Endothelial cell of umbilical vein (primary cell): Measurements from ENCODE around the gene EFS. TPM values are rescaled to one million over a fixed set of nuclear protein-coding genes. Genes with fewer than 3 reads are reported as not detected.

Source experiments
- BruUV-seq: library from RNA; stranded (reverse); fragments of 400-500 nt; replicated peaks from 2 replicates; lab custom pipeline; 2021; lab: Mats Ljungman, UMichigan
- CTCF ChIA-PET: fragments of 300-600, 350-600 bp; sonication (Branson Sonifier 250); formaldehyde crosslinking; loops from one replicate; lab custom pipeline; 2021; ENCODE audit warnings: antibody characterized with exemption, inconsistent platforms; lab: Charles Lee
- POLR2A ChIA-PET: fragments of 300-600, 350-600 bp; sonication (Branson Sonifier 250); formaldehyde crosslinking; loops from one replicate; lab custom pipeline; 2021; ENCODE audit warnings: antibody characterized with exemption, inconsistent platforms; lab: Charles Lee
- DNase-seq: peaks from one replicate; pipeline ENCODE4 v3.0.0-alpha.2; 2011; ENCODE audit warnings: low read depth, low spot score
- FAIRE-seq: peaks from 2 replicates; lab custom pipeline; 2011; peaks lifted over from hg19 to GRCh38; lab: Jason Lieb, UNC
- H2AFZ ChIP-seq: 2 replicates; pipeline ENCODE4 v1.6.0; 2012; ENCODE audit warnings: low read depth, low read length, control low read depth, inconsistent platforms
- H3K27ac ChIP-seq: 2 replicates; pipeline ENCODE4 v1.5.1; 2011; ENCODE audit warnings: low read depth, mild to moderate bottlenecking, control low read depth, low read length, moderate library complexity; ENCODE audit not compliant: insufficient read depth
- H3K27me3 ChIP-seq, 2 experiments: 2 replicates each; pipeline versions ENCODE4 v1.6.0 to v1.6.1; 2011; ENCODE audit warnings: low read length in 2 of 2, mixed read lengths in 1 of 2; ENCODE audit not compliant: control insufficient read depth in 2 of 2, insufficient read depth in 2 of 2
- H3K36me3 ChIP-seq, 2 experiments: 2 replicates in 1 of 2; 3 replicates in 1 of 2; pipeline ENCODE4 v1.5.1; 2011; ENCODE audit warnings: low read length in 2 of 2, mild to moderate bottlenecking in 1 of 2, moderate library complexity in 1 of 2; ENCODE audit not compliant: control insufficient read depth in 2 of 2, insufficient read depth in 2 of 2; ENCODE audit errors: extremely low read depth in 1 of 2
- H3K4me1 ChIP-seq: 3 replicates; pipeline ENCODE4 v1.5.1; 2011; ENCODE audit warnings: mild to moderate bottlenecking, low read length; ENCODE audit not compliant: control insufficient read depth, insufficient read depth; ENCODE audit errors: extremely low read depth
- H3K4me2 ChIP-seq: 2 replicates; pipeline ENCODE4 v1.6.1; 2011; ENCODE audit warnings: low read length, control low read depth, mixed read lengths; ENCODE audit not compliant: insufficient read depth
- H3K4me3 ChIP-seq, 3 experiments: fragments of 200-600 bp in 1 of 3; sonication (generic), shearing (Covaris generic) in 1 of 3; replicated peaks in 1 of 3; 2 replicates each; pipeline ENCODE4 v1.5.1; 2011 to 2016; ENCODE audit warnings: control low read depth in 3 of 3, low read length in 3 of 3, mild to moderate bottlenecking in 2 of 3, inconsistent platforms in 1 of 3, low read depth in 1 of 3, moderate library complexity in 1 of 3; ENCODE audit not compliant: insufficient read depth in 1 of 3
- H3K79me2 ChIP-seq: 2 replicates; pipeline ENCODE4 v1.6.0; 2012; ENCODE audit warnings: low read length, inconsistent platforms; ENCODE audit not compliant: control insufficient read depth, insufficient read depth
- H3K9ac ChIP-seq: replicated peaks from 2 replicates; pipeline ENCODE3; 2011; ENCODE audit warnings: low read length, control low read depth; ENCODE audit not compliant: insufficient read depth; ENCODE audit errors: extremely low read depth
- H3K9me1 ChIP-seq: replicated peaks from 3 replicates; pipeline ENCODE4 v1.6.0; 2011; ENCODE audit warnings: mild to moderate bottlenecking, low read length; ENCODE audit not compliant: control insufficient read depth, insufficient read depth; ENCODE audit errors: extremely low read depth
- H3K9me3 ChIP-seq: replicated peaks from 2 replicates; pipeline ENCODE4 v1.5.1; 2012; ENCODE audit warnings: low read length, inconsistent platforms; ENCODE audit not compliant: control insufficient read depth, insufficient read depth
- H4K20me1 ChIP-seq: replicated peaks from 2 replicates; pipeline ENCODE3; 2011; ENCODE audit warnings: mild to moderate bottlenecking, low read length; ENCODE audit not compliant: control insufficient read depth, insufficient read depth; ENCODE audit errors: extremely low read depth
- CTCF ChIP-seq, 2 donors: IDR thresholded peaks; 1 replicate in 1 of 2; 2 replicates in 1 of 2; pipeline ENCODE4 v1.5.1; 2011; ENCODE audit warnings: low read length in 2 of 2, mild to moderate bottlenecking in 2 of 2, moderate library complexity in 2 of 2, control low read depth in 1 of 2, inconsistent platforms in 1 of 2, low read depth in 1 of 2; ENCODE audit not compliant: insufficient read depth in 1 of 2; ENCODE audit errors: extremely low read depth in 1 of 2
- EZH2 ChIP-seq: IDR thresholded peaks from 2 replicates; pipeline ENCODE4 v1.6.1; 2012; ENCODE audit warnings: borderline replicate concordance, low read depth, mild to moderate bottlenecking, moderate library complexity, low read length, inconsistent platforms; ENCODE audit not compliant: severe bottlenecking
- MYC ChIP-seq: IDR thresholded peaks from one replicate; pipeline ENCODE4 v1.6.1; 2011; ENCODE audit warnings: mild to moderate bottlenecking, low read depth, low read length
- POLR2A ChIP-seq: IDR thresholded peaks from 2 replicates; pipeline ENCODE4 v1.6.1; 2012; ENCODE audit warnings: low read depth, mild to moderate bottlenecking, control low read depth, low read length
- POLR2AphosphoS5 ChIP-seq: IDR thresholded peaks from 2 replicates; pipeline ENCODE4 v1.6.1; 2012; ENCODE audit warnings: low read depth, mild to moderate bottlenecking, control low read depth, low read length, moderate library complexity; ENCODE audit not compliant: insufficient read depth
- dilution Hi-C: fragments of 300-500 bp; cut with MboI; formaldehyde crosslinking; loops from one replicate; pipeline ENCODE4 v1.15.0; 2019; ENCODE audit warnings: low sequenced_read_pairs; ENCODE audit not compliant: extremely low pct_ligation_motif_present
- intact Hi-C: fragments of 100-400 bp; cut with micrococcal nuclease; formaldehyde crosslinking; loops from one replicate; pipeline ENCODE4 v1.10.0; 2022
- polyA plus RNA-seq, 4 experiments: library from polyadenylated mRNA; depleted of rRNA in 3 of 4; stranded (reverse) in 3 of 4; unstranded in 1 of 4; fragments of >200 nt; gene quantifications; 2 replicates each; pipeline versions ENCODE4 v1.2.1 to v1.2.3, GENCODE V29; 2011 to 2012; ENCODE audit warnings: missing spikeins in 1 of 4
- total RNA-seq: library from RNA; stranded (reverse); gene quantifications from 2 replicates; pipeline ENCODE4 v1.2.3, GENCODE V29; 2021

Gene EFS
- total and polyA plus RNA-seq, 2 donors (not counting 3 experiments of a cell fraction or from before 2014, with no cell fraction given) = 0.03 to 0.13 TPM

- Histone ChIP-seq H2AFZ (no peak overlapping the region), H3K9me1 (no peaks in the 10 kb centered on the region), H3K4me2 (no peak overlapping the region), H3K79me2 (no peaks in the 10 kb centered on the region), H3K36me3 (no peaks in the 10 kb centered on the region), H3K9ac (no peak overlapping the region), H3K4me1 (no peaks in the 10 kb centered on the region), H3K27ac (no peak overlapping the region), H3K27me3 (peaks cover 24 to 26% of the 10 kb centered on the region in 2 experiments), H4K20me1 (no peaks in the 10 kb centered on the region), H3K4me3 (no peak overlapping the region), H3K9me3 (no peaks in the 10 kb centered on the region)
- dilution Hi-C loops = no loop called here
- DNase-seq (no peak), FAIRE-seq (no peak)
- CTCF ChIA-PET = no interaction called here
- BruUV-seq = no TSS peak
- TF ChIP-seq MYC (no peak), POLR2AphosphoS5 (no peak), EZH2 (no peak), CTCF (IDR thresholded peaks at IDR 0.05; ENCODE audit: extremely low read depth in 1 of 2, insufficient read depth in 1 of 2, low read depth in 1 of 2, low read length in 2 of 2) (no peak), POLR2A (no peak)
- intact Hi-C loops = no loop called here
- POLR2A ChIA-PET = no interaction called here
Measured at GRCh38 chr14:23348297-23348655, 16.7 kb downstream of the EFS start.
